ENCODE results near the gene MFAP2. TPM values are rescaled to one million over a fixed set of nuclear protein-coding genes. Genes with fewer than 3 reads are reported as not detected.

MFAP2 gene
- total RNA-seq, 1 experiment from 2014 or later, result 152 TPM

DNA sequence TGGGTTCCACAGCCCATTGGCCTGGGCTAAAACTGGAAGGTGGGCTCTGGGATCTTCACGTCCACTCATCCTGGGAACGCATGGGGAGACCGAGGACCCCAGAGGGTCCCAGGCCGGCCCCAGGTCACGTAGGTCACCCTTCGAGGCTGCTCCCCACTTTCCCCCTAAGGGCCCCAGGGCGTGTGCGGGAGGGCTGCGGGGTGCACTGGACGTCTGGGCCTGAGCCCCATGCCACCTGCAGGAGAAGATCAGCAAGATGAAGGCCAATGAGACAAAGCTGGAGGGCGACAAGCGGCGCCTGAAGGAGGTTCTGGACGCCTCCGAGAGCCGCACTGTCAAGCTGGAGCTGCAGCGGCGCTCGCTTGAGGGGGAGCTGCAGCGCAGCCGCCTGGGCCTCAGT is 12.5 kb downstream of the MFAP2 start:
- Histone ChIP-seq H3K4ac (ENCODE audit: low read depth, low read length) (no peak overlapping the region), H3K27ac (ENCODE audit: insufficient read length, low read depth, low read length) (no peak overlapping the region), H4K91ac (ENCODE audit: insufficient read length, low read depth, low read length) (no peak overlapping the region), H3K9me3 (ENCODE audit: control insufficient read depth, low read depth, low read length) (no peaks in the 10 kb centered on the region), H2BK15ac (ENCODE audit: low read depth, low read length) (no peak overlapping the region), H3K79me2 (ENCODE audit: insufficient read depth, low read length) (no peaks in the 10 kb centered on the region), H4K20me1 (ENCODE audit: control insufficient read depth, insufficient read depth, insufficient read length) (no peaks in the 10 kb centered on the region), H3K23ac (ENCODE audit: insufficient read length, low read depth, low read length) (no peak overlapping the region), H2AFZ (ENCODE audit: low read length) (no peak overlapping the region), H3K23me2 (ENCODE audit: insufficient read length, low read depth, low read length, poor library complexity, severe bottlenecking) (no peaks in the 10 kb centered on the region), H3K14ac (ENCODE audit: insufficient read depth, low read length) (no peak overlapping the region), H2BK120ac (ENCODE audit: low read depth, low read length, poor library complexity, severe bottlenecking) (no peak overlapping the region), H3K56ac (ENCODE audit: insufficient read length, low read depth, low read length) (no peak overlapping the region), H3K79me1 (ENCODE audit: insufficient read depth, low read depth, low read length, poor library complexity, severe bottlenecking) (no peaks in the 10 kb centered on the region), H2BK12ac (ENCODE audit: insufficient read length, low read depth, low read length) (no peak overlapping the region), H3K9ac (ENCODE audit: extremely low read depth, insufficient read length, low read length) (no peak overlapping the region), H3K4me1 (ENCODE audit: insufficient read depth, low read length) (no peaks in the 10 kb centered on the region), H2BK5ac (ENCODE audit: insufficient read length, low read length) (no peak overlapping the region), H2AK5ac (ENCODE audit: insufficient read length, low read length) (no peak overlapping the region), H4K5ac (ENCODE audit: insufficient read length, low read depth, low read length) (no peak overlapping the region), H3K27me3 (ENCODE audit: insufficient read depth, low read length) (no peaks in the 10 kb centered on the region), H3K4me2 (ENCODE audit: insufficient read depth, insufficient read length, low read length) (no peak overlapping the region), H4K8ac (replicated peaks; ENCODE audit: insufficient read length, low read depth, low read length) (no peak overlapping the region), H3T11ph (ENCODE audit: low read length) (no peak overlapping the region), H3K18ac (ENCODE audit: insufficient read length, low read depth, low read length) (no peak overlapping the region), H2BK20ac (ENCODE audit: low read depth, low read length, poor library complexity, severe bottlenecking) (no peak overlapping the region)
- Mint-ChIP-seq H3K27me3 (ENCODE audit: low read depth) (no peaks in the 10 kb centered on the region), H3K9me3 (no peaks in the 10 kb centered on the region), H3K4me1 (peaks cover 7 to 21% of the 10 kb centered on the region in 2 experiments), H3K4me3 (no peak overlapping the region), H3K27ac (no peak overlapping the region), H3K36me3 (ENCODE audit: insufficient read depth in 1 of 3, low read depth in 3 of 3) (peaks cover 23 to 47% (median 38%) of the 10 kb centered on the region in 3 experiments)
- TF ChIP-seq, protein P1, sequence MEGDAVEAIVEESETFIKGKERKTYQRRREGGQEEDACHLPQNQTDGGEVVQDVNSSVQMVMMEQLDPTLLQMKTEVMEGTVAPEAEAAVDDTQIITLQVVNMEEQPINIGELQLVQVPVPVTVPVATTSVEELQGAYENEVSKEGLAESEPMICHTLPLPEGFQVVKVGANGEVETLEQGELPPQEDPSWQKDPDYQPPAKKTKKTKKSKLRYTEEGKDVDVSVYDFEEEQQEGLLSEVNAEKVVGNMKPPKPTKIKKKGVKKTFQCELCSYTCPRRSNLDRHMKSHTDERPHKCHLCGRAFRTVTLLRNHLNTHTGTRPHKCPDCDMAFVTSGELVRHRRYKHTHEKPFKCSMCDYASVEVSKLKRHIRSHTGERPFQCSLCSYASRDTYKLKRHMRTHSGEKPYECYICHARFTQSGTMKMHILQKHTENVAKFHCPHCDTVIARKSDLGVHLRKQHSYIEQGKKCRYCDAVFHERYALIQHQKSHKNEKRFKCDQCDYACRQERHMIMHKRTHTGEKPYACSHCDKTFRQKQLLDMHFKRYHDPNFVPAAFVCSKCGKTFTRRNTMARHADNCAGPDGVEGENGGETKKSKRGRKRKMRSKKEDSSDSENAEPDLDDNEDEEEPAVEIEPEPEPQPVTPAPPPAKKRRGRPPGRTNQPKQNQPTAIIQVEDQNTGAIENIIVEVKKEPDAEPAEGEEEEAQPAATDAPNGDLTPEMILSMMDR (conservative IDR thresholded peaks at IDR 0.05), result no peak
- WGBS (ENCODE audit: extremely low coverage, insufficient read length, low lambda C conversion rate), result no CpG with 5 or more reads among the region's 21 CpGs
- DNase-seq, result no peak

Measured in H9 (cell line).